IMR-90 (cell line): ENCODE results near the gene RALGPS1.

ENCODE experiments used
- CEBPB ChIP-seq: IDR thresholded peaks from 2 replicates; pipeline ENCODE4 v1.6.1; 2012; ENCODE audit warnings: low read depth, low read length, improper control_type of control experiment
- CTCF ChIP-seq: conservative IDR thresholded peaks from 2 replicates; pipeline ENCODE4 v1.5.1; 2012; ENCODE audit warnings: mild to moderate bottlenecking, low read depth, low read length, improper control_type of control experiment
- POLR2A ChIP-seq: IDR thresholded peaks from 2 replicates; pipeline ENCODE4 v1.6.1; 2012; ENCODE audit warnings: mild to moderate bottlenecking, low read depth, low read length

GRCh38 chr9:126973651-126974529 is 59.3 kb downstream of the RALGPS1 start:
- no peak for TF ChIP-seq CEBPB
- TF ChIP-seq CTCF, result no peak
- TF ChIP-seq POLR2A, result no peak
